ENCODE measurements around the gene ELAPOR2.
"Not testable (repeated sequence)": the region's sequence is repeated elsewhere in the genome, so short reads cannot be mapped to it uniquely, and the experiment has no call there.

The ELAPOR2 gene

DNA sequence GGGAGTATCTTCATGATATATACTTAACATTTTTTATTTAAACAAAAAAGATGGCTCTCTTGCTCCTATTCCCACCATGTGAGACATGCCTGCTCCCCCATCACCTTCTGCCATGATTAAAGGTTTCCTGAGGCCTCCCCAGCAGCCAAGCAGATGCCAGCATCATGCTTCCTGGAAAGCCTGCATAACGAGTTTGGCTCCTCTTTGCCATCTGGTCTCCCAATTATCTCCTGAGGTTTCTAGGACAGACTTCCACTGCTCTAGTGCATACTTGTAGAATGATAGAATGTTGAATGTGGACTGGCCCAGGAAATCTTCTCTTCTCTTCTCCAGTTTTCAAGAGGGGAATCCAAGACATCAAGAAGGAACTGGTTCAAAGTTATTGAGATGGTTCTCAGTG lies 45.9 kb upstream of the ELAPOR2 start:
- DNase-seq: peak; percentile 95
- Histone ChIP-seq H3K36me3 (ENCODE audit: control insufficient read depth in 1 of 2, insufficient read depth in 2 of 2, low read length in 2 of 2) (no peaks in the 10 kb centered on the region), H3K4me3 (ENCODE audit: low read depth, low read length) (no peak overlapping the region), H3K27ac (ENCODE audit: low read depth, low read length) (no peak overlapping the region), H4K91ac (ENCODE audit: low read depth, low read length) (no peak overlapping the region), H4K8ac (ENCODE audit: low read depth, low read length) (no peak overlapping the region), H2BK120ac (ENCODE audit: insufficient read depth, low read length, poor library complexity) (no peak overlapping the region), H4K12ac (ENCODE audit: low read depth, low read length) (no peak overlapping the region), H3K9me3 (ENCODE audit: insufficient read depth, low read depth, low read length) (no peaks in the 10 kb centered on the region), H2BK12ac (ENCODE audit: low read length) (no peak overlapping the region), H3K27me3 (ENCODE audit: insufficient read depth, low read length) (no peaks in the 10 kb centered on the region), H3K9ac (ENCODE audit: low read length) (no peak overlapping the region), H3K14ac (ENCODE audit: low read length) (no peak overlapping the region), H3K79me2 (ENCODE audit: control insufficient read depth, insufficient read depth, low read length, poor library complexity) (no peaks in the 10 kb centered on the region), H3K4me2 (ENCODE audit: low read length) (no peak overlapping the region), H3K18ac (ENCODE audit: low read length) (no peak overlapping the region), H3K23ac (ENCODE audit: low read length) (no peak overlapping the region), H3K4me1 (ENCODE audit: control insufficient read depth in 1 of 2, insufficient read depth in 2 of 2, low read length in 2 of 2) (no peaks in the 10 kb centered on the region), H2BK5ac (ENCODE audit: low read depth, low read length, poor library complexity) (no peak overlapping the region), H3K4ac (ENCODE audit: low read depth, low read length) (no peak overlapping the region), H2AK5ac (ENCODE audit: low read length) (no peak overlapping the region), H3K79me1 (ENCODE audit: low read length) (no peaks in the 10 kb centered on the region), H2AFZ (ENCODE audit: insufficient read depth, low read length, poor library complexity) (no peak overlapping the region)
- no CpG with 5 or more reads among the region's 1 CpG for WGBS (ENCODE audit: extremely low coverage, insufficient coverage, insufficient read length)

DNA sequence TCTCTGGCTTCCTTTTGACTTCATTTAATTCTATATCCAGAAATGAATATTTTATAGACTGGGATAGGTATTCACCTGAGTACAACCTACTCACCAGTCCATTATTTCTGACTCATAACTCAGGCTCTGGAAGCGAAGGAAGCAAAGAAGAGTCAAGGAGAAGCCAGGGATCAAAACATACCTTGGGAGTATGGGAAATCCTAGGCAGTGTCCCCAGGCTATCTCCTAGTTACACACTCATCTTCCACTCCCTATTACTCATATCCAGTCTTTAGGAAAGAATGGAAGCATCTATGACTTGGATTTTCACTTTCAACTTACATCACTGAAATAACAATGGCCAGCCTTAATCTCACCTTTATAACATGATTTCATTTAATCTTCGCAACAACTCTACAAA lies 40.9 kb upstream of the ELAPOR2 start:
- no peak overlapping the region for H3K14ac ChIP-seq (ENCODE audit: low read length)
- H4K8ac ChIP-seq (ENCODE audit: low read depth, low read length): no peak overlapping the region
- no peak overlapping the region for H3K23ac ChIP-seq (ENCODE audit: low read length)
- no peaks in the 10 kb centered on the region for H3K36me3 ChIP-seq (ENCODE audit: control insufficient read depth in 1 of 2, insufficient read depth in 2 of 2, low read length in 2 of 2)
- no peaks in the 10 kb centered on the region for H3K79me1 ChIP-seq (ENCODE audit: low read length)
- H2BK5ac ChIP-seq (ENCODE audit: low read depth, low read length, poor library complexity): no peak overlapping the region
- H2AFZ ChIP-seq (ENCODE audit: insufficient read depth, low read length, poor library complexity): no peak overlapping the region
- no peaks in the 10 kb centered on the region for H3K4me1 ChIP-seq (ENCODE audit: control insufficient read depth in 1 of 2, insufficient read depth in 2 of 2, low read length in 2 of 2)
- H3K4me3 ChIP-seq (ENCODE audit: low read depth, low read length): no peak overlapping the region
- H3K27ac ChIP-seq (ENCODE audit: low read depth, low read length): no peak overlapping the region
- no peaks in the 10 kb centered on the region for H3K27me3 ChIP-seq (ENCODE audit: insufficient read depth, low read length)
- H3K9ac ChIP-seq (ENCODE audit: low read length): no peak overlapping the region
- H3K4me2 ChIP-seq (ENCODE audit: low read length): no peak overlapping the region
- H3K18ac ChIP-seq (ENCODE audit: low read length): no peak overlapping the region
- H4K12ac ChIP-seq (ENCODE audit: low read depth, low read length): no peak overlapping the region
- H2AK5ac ChIP-seq (ENCODE audit: low read length): no peak overlapping the region
- WGBS (ENCODE audit: extremely low coverage, insufficient coverage, insufficient read length): no CpG with 5 or more reads among the region's 2 CpGs
- no peak overlapping the region for H4K91ac ChIP-seq (ENCODE audit: low read depth, low read length)
- H3K4ac ChIP-seq (ENCODE audit: low read depth, low read length): no peak overlapping the region
- no peaks in the 10 kb centered on the region for H3K79me2 ChIP-seq (ENCODE audit: control insufficient read depth, insufficient read depth, low read length, poor library complexity)
- no peak overlapping the region for H2BK12ac ChIP-seq (ENCODE audit: low read length)
- DNase-seq: peak; percentile 79 to 89
- no peak overlapping the region for H2BK120ac ChIP-seq (ENCODE audit: insufficient read depth, low read length, poor library complexity)
- no peaks in the 10 kb centered on the region for H3K9me3 ChIP-seq (ENCODE audit: insufficient read depth, low read depth, low read length)

DNA sequence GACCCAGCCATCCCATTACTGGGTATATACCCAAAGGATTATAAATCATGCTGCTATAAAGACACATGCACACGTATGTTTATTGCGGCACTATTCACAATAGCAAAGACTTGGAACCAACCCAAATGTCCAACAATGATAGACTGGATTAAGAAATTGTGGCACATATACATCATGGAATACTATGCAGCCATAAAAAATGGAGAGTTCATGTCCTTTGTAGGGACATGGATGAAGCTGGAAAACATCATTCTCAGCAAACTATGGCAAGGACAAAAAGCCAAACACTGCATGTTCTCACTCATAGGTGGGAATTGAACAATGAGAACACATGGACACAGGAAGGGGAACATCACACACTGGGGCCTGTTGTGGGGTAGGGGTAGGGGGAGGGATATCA lies 37.9 kb upstream of the ELAPOR2 start:
- not testable (repeated sequence) for H3K4ac ChIP-seq (ENCODE audit: low read depth, low read length); H2BK120ac ChIP-seq (ENCODE audit: insufficient read depth, low read length, poor library complexity); H3K79me2 ChIP-seq (ENCODE audit: control insufficient read depth, insufficient read depth, low read length, poor library complexity); H3K4me3 ChIP-seq (ENCODE audit: low read depth, low read length); H3K18ac ChIP-seq (ENCODE audit: low read length); H3K79me1 ChIP-seq (ENCODE audit: low read length); H3K23ac ChIP-seq (ENCODE audit: low read length); H3K9me3 ChIP-seq (ENCODE audit: insufficient read depth, low read depth, low read length); H2BK12ac ChIP-seq (ENCODE audit: low read length); H4K12ac ChIP-seq (ENCODE audit: low read depth, low read length); H3K9ac ChIP-seq (ENCODE audit: low read length); H2AK5ac ChIP-seq (ENCODE audit: low read length); DNase-seq; H3K14ac ChIP-seq (ENCODE audit: low read length); H3K27ac ChIP-seq (ENCODE audit: low read depth, low read length); H2AFZ ChIP-seq (ENCODE audit: insufficient read depth, low read length, poor library complexity); H4K91ac ChIP-seq (ENCODE audit: low read depth, low read length); H3K4me2 ChIP-seq (ENCODE audit: low read length); H4K8ac ChIP-seq (ENCODE audit: low read depth, low read length); H2BK5ac ChIP-seq (ENCODE audit: low read depth, low read length, poor library complexity); H3K4me1 ChIP-seq (ENCODE audit: control insufficient read depth in 1 of 2, insufficient read depth in 2 of 2, low read length in 2 of 2); H3K27me3 ChIP-seq (ENCODE audit: insufficient read depth, low read length); H3K36me3 ChIP-seq (ENCODE audit: control insufficient read depth in 1 of 2, insufficient read depth in 2 of 2, low read length in 2 of 2)
- WGBS (ENCODE audit: extremely low coverage, insufficient coverage, insufficient read length): no CpG with 5 or more reads among the region's 2 CpGs

DNA sequence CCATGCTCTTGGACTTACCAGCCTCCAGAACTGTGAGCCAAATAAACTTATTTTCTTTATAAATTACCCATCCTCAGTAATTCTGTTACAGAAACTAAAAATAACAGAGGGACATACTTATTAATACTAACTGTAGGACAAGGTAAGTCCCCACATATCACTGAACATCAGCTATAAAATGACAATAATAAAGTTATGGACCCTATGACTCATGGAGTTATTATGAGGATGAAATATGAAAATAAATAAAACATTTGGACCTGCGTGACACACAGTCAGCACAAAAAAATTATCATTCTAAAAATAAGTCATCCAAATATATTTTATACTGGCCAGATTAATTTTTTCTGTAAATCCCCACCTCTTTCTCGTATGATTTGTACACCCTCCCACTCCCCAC lies 34.9 kb upstream of the ELAPOR2 start:
- no peak overlapping the region for H3K4me2 ChIP-seq (ENCODE audit: low read length)
- no peak for DNase-seq
- H4K91ac ChIP-seq (ENCODE audit: low read depth, low read length): no peak overlapping the region
- H3K36me3 ChIP-seq (ENCODE audit: control insufficient read depth in 1 of 2, insufficient read depth in 2 of 2, low read length in 2 of 2): no peaks in the 10 kb centered on the region
- H3K18ac ChIP-seq (ENCODE audit: low read length): no peak overlapping the region
- H4K8ac ChIP-seq (ENCODE audit: low read depth, low read length): no peak overlapping the region
- H2AFZ ChIP-seq (ENCODE audit: insufficient read depth, low read length, poor library complexity): no peak overlapping the region
- H3K23ac ChIP-seq (ENCODE audit: low read length): no peak overlapping the region
- H3K79me2 ChIP-seq (ENCODE audit: control insufficient read depth, insufficient read depth, low read length, poor library complexity): no peaks in the 10 kb centered on the region
- no peak overlapping the region for H3K27ac ChIP-seq (ENCODE audit: low read depth, low read length)
- H3K4me3 ChIP-seq (ENCODE audit: low read depth, low read length): no peak overlapping the region
- H3K9ac ChIP-seq (ENCODE audit: low read length): no peak overlapping the region
- H3K14ac ChIP-seq (ENCODE audit: low read length): no peak overlapping the region
- no peak overlapping the region for H3K4ac ChIP-seq (ENCODE audit: low read depth, low read length)
- no peak overlapping the region for H2BK120ac ChIP-seq (ENCODE audit: insufficient read depth, low read length, poor library complexity)
- WGBS (ENCODE audit: extremely low coverage, insufficient coverage, insufficient read length): no CpG with 5 or more reads among the region's 2 CpGs
- no peaks in the 10 kb centered on the region for H3K4me1 ChIP-seq (ENCODE audit: control insufficient read depth in 1 of 2, insufficient read depth in 2 of 2, low read length in 2 of 2)
- H2BK12ac ChIP-seq (ENCODE audit: low read length): no peak overlapping the region
- H3K27me3 ChIP-seq (ENCODE audit: insufficient read depth, low read length): no peaks in the 10 kb centered on the region
- no peaks in the 10 kb centered on the region for H3K79me1 ChIP-seq (ENCODE audit: low read length)
- no peak overlapping the region for H2AK5ac ChIP-seq (ENCODE audit: low read length)
- no peak overlapping the region for H4K12ac ChIP-seq (ENCODE audit: low read depth, low read length)
- H2BK5ac ChIP-seq (ENCODE audit: low read depth, low read length, poor library complexity): no peak overlapping the region
- no peaks in the 10 kb centered on the region for H3K9me3 ChIP-seq (ENCODE audit: insufficient read depth, low read depth, low read length)
